ENCODE results near the gene HES2. TPM values are rescaled to one million over a fixed set of nuclear protein-coding genes. Genes with fewer than 3 reads are reported as not detected.

Gene HES2
- total and polyA plus RNA-seq, 12 donors: 0.04 to 0.18 (median 0.10) TPM; not detected in 7

- TF ChIP-seq, protein P1, sequence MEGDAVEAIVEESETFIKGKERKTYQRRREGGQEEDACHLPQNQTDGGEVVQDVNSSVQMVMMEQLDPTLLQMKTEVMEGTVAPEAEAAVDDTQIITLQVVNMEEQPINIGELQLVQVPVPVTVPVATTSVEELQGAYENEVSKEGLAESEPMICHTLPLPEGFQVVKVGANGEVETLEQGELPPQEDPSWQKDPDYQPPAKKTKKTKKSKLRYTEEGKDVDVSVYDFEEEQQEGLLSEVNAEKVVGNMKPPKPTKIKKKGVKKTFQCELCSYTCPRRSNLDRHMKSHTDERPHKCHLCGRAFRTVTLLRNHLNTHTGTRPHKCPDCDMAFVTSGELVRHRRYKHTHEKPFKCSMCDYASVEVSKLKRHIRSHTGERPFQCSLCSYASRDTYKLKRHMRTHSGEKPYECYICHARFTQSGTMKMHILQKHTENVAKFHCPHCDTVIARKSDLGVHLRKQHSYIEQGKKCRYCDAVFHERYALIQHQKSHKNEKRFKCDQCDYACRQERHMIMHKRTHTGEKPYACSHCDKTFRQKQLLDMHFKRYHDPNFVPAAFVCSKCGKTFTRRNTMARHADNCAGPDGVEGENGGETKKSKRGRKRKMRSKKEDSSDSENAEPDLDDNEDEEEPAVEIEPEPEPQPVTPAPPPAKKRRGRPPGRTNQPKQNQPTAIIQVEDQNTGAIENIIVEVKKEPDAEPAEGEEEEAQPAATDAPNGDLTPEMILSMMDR (IDR thresholded peaks at IDR 0.05): no peak
- no peak for TF ChIP-seq POLR2A (IDR thresholded peaks at IDR 0.05)
- Histone ChIP-seq H3K36me3 (replicated peaks in 1 of 2) (no peaks in the 10 kb centered on the region), H3K4me1 (replicated peaks in 1 of 2) (no peaks in the 10 kb centered on the region), H3K27me3 (peaks cover 40% of the 10 kb centered on the region), H3K4me3 (no peak overlapping the region), H3K27ac (no peak overlapping the region), H3K9me3 (replicated peaks in 1 of 3) (no peaks in the 10 kb centered on the region)
- 62 to 69% (median 65%) methylated on average over 6 of the region's 6 CpGs for WGBS, 4 donors
- intact Hi-C loops (cut with DNase I): loop anchor here in 1 of 2 donors (5.0 kb wide), 1 partner anchor 166 kb away; no protein-coding TSS in a partner anchor
- no peak for DNase-seq
Observed at GRCh38 chr1:6412896-6413295, 6.8 kb downstream of the HES2 start.

GRCh38 chr1:6410248-6410893 is 9.3 kb downstream of the HES2 start:
- no peak overlapping the region for H3K4me3 ChIP-seq
- TF ChIP-seq POLR2A (IDR thresholded peaks at IDR 0.05): no peak
- TF ChIP-seq, protein P1 (IDR thresholded peaks at IDR 0.05): no peak
- no peaks in the 10 kb centered on the region for H3K9me3 ChIP-seq (replicated peaks in 1 of 3)
- no peaks in the 10 kb centered on the region for H3K36me3 ChIP-seq (replicated peaks in 1 of 2)
- no peaks in the 10 kb centered on the region for H3K4me1 ChIP-seq (replicated peaks in 1 of 2)
- 72 to 88% (median 80%) methylated on average over 11 to 13 of the region's 13 CpGs for WGBS, 4 donors
- no peak for DNase-seq
- intact Hi-C loops (cut with DNase I): loop anchor here in 1 of 2 donors (5.0 kb wide), 1 partner anchor 163 kb away; no protein-coding TSS in a partner anchor
- H3K27me3 ChIP-seq: peaks cover 15% of the 10 kb centered on the region
- H3K27ac ChIP-seq: no peak overlapping the region

DNA sequence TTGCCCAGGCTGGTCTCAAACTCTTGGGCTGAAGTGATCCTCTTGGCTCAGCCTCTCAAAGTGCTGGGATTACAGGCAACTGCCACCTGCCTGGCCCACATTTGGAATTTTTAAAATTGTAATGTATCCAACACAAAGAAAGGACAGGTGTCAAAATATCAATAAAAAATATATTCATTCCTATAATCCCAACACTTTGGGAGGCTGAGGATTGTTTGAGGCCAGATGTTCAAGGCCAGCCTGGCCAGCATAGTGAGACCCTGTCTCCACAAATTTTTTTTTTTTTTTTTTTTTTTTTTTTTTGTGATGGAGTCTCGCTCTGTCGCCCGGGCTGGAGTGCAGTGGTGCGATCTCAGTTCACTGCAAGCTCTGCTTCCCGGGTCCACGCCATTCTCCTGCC is 10.0 kb downstream of the HES2 start:
- H3K4me3 ChIP-seq: no peak overlapping the region
- no peaks in the 10 kb centered on the region for H3K36me3 ChIP-seq (replicated peaks in 1 of 2)
- TF ChIP-seq, protein P1 (IDR thresholded peaks at IDR 0.05): no peak
- TF ChIP-seq POLR2A (IDR thresholded peaks at IDR 0.05): no peak
- DNase-seq: no peak
- H3K4me1 ChIP-seq (replicated peaks in 1 of 2): no peaks in the 10 kb centered on the region
- WGBS, 4 donors: 78 to 85% (median 84%) methylated on average over 6 of the region's 6 CpGs
- no peak overlapping the region for H3K27ac ChIP-seq
- peaks cover 8% of the 10 kb centered on the region for H3K27me3 ChIP-seq
- intact Hi-C loops (cut with DNase I): loop anchor here (5.0 kb wide), 4 partner anchors 37 to 162 kb away; no protein-coding TSS in a partner anchor
- H3K9me3 ChIP-seq (replicated peaks in 1 of 3): no peaks in the 10 kb centered on the region

DNA sequence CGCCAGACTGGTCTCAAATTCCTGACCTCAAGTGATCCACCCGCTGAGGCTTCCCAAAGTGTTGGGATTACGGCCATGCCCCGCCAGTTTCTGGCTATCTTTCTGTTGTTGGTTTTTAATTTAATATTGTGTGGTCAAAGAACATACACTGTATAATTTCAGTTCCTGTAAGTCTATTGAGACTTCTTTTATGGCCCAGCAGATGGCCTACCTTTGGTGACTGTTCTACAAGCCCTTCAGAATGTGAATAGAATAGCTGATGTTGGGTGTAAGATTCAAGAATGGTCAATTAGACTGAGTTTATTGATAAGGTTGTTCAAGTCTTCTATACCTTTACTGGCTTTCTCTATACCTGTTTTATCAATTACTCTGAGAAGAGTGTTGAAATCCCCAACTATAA is 10.7 kb downstream of the HES2 start:
- no peaks in the 10 kb centered on the region for H3K9me3 ChIP-seq (replicated peaks in 1 of 3)
- no peaks in the 10 kb centered on the region for H3K36me3 ChIP-seq (replicated peaks in 1 of 2)
- intact Hi-C loops (cut with DNase I): loop anchor here (5.0 kb wide), 3 partner anchors 37 to 62 kb away; no protein-coding TSS in a partner anchor
- no peak for DNase-seq
- 71 to 86% (median 85%) methylated on average over 4 of the region's 4 CpGs for WGBS, 4 donors
- no peak overlapping the region for H3K4me3 ChIP-seq
- H3K4me1 ChIP-seq (replicated peaks in 1 of 2): no peaks in the 10 kb centered on the region
- TF ChIP-seq, protein P1 (IDR thresholded peaks at IDR 0.05): no peak
- TF ChIP-seq POLR2A (IDR thresholded peaks at IDR 0.05): no peak
- H3K27me3 ChIP-seq: peaks cover 2% of the 10 kb centered on the region
- H3K27ac ChIP-seq: no peak overlapping the region

All from adrenal gland (tissue), 12 donors.